HG02840 (cell line): ENCODE measurements around the gene EVPL.
"Not testable (repeated sequence)": the region's sequence is repeated elsewhere in the genome, so short reads cannot be mapped to it uniquely, and the experiment has no call there.

ENCODE experiments used
- ATAC-seq: cut with Tn5 transposase; IDR thresholded peaks from one replicate; pipeline ENCODE4 v1.9.1; 2021; ENCODE audit warnings: mild to moderate bottlenecking, moderate library complexity, moderate number of reproducible peaks; ENCODE audit not compliant: unreplicated experiment, low FRiP score

EVPL gene

GRCh38 chr17:76048711-76049110 lies 21.6 kb upstream of the EVPL start:
- ATAC-seq, result no peak

GRCh38 chr17:76048025-76048605 lies 21.0 kb upstream of the EVPL start:
- no peak for ATAC-seq

DNA sequence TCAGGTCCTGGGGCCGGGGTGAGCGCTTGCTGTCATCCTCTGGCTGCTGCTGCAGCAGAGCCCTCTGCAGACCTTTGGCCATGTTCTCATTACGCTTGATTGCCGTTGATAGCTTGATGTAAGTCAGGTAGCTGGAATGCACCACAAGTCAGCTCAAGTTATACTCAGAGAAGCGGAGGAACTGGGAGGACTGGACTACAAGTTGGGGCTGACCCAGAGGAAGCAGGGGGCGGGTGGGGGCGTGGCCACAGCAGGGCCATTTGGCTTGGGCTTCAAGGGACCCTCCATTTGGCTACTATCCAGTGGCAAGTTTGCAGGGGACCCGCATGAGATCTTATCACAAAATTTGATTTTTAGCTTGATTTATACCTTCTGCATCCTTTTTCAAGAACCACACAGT lies 19.0 kb upstream of the EVPL start:
- no peak for ATAC-seq

DNA sequence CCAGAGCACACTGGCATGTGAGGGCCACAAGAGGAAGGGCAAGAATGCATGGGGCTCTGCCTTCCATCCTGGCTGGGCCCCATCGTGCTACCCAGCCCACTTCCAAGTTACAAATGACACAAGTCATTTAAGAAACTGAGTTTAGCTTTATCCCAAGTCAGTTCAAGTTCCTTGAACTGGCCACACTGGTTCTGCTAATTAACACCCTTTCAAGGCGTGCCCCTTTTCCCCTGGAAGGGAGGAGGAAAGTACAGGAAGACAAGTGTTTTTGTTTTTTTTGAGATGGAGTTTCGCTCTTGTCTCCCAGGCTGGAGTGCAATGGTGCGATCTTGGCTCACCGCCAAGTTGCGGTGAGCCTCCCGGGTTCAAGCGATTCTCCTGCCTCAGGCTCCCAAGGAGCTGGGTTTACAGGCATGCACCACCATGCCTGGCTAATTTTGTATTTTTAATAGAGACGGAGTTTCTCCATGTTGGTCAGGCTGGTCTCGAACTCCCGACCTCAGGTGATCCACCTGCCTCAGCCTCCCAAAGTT lies 17.4 kb upstream of the EVPL start:
- ATAC-seq, result not testable (repeated sequence)

DNA sequence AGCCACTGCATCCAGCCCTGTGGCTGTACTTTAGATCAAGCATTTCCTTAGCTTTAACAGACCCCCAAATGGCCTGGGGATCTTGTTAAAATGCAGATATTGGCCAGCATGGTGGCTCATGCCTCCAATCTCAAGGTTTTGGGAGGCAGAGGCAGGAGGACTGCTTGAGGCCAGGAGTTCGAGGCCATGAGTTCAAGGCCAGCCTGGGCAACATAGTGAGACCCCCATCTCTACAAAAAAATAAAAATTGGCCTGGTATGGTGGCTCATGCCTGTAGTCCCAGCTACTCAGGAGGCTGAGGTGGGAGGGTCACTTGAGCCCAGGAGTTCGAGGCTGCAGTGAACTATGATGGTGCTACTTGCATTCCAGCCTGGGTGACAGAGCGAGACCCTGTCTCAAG lies 15.8 kb upstream of the EVPL start:
- ATAC-seq, result not testable (repeated sequence)

- ATAC-seq, result no peak
These were observed 13.3 kb upstream of the EVPL start for GRCh38 chr17:76040376-76040775.

GRCh38 chr17:76039121-76039520 lies 12.0 kb upstream of the EVPL start:
- no peak for ATAC-seq

DNA sequence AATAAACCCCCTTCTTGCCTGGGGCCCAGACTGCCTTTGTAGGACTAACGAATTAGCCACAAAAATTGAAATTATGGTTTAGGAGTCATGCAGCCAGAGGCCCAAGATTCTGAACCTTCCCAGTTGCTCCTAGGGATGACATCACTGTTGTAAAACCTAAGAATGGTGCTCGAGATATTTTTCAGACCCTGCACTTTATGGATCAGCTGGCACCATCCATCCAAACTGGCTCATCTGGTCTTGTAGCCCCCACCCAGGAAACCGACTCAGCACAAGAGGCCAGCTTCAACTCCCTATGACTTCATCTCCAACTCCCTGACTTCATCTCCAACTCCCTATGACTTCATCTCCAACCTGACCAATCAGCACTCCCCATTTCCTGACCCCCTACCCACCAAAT lies 10.9 kb upstream of the EVPL start:
- no peak for ATAC-seq

DNA sequence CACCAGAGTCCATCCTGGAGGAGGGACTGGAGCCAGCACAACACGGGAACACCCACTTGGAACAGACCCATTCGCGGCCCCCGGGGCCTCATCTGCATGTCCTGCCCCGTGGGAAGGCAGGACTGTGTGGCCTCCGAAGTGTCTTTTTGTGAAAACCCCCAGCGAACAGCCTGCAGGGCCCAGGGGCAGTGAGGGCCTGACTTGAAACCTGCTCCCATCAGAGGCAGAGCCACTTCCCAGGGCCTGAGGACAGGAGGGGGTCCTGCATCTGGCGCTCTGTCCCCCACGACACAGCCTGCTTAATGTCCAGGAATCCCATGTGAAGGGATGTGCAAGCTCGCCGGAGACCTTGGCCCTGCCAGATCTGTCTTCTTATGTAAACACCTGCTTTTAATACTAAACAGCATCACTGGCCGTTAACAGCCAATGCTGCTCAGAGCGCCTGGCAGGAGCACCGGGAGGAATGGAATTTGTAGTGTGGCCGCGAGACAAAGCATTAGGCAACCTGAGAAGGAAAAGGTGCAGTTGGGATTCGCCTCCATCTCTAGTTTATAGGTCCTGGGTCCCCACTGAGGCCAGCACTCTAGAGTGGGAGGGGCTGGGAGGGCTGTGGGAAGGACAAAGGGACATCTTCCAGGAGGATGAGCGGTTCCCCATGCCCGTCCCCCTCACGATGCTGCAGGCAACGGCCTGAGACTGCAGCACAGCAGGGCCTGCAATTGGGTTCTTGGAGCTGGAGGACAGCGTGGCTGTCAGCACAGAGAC lies 9.6 kb upstream of the EVPL start:
- no peak for ATAC-seq

GRCh38 chr17:76034428-76035350 lies 7.6 kb upstream of the EVPL start:
- ATAC-seq, result no peak

DNA sequence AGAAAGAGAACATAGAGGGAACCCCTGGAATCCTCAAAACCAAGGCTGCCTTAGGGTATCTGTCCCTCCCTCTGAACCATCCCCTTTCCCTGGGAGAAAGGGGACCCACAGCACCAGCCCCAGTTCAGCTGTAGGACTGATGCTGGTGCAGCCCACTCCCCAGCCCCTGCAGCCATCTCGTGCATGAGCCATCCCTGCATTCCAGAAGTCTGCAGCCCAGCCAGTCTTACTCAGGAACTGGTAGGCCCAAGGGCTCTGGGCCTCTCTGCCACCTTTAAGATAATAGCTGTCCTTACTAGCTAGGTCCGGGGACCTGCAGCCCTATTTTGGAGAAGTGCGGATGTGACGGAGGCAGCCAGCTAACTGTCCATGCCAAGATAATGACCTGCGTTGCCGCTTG lies 6.0 kb upstream of the EVPL start:
- ATAC-seq, result no peak

DNA sequence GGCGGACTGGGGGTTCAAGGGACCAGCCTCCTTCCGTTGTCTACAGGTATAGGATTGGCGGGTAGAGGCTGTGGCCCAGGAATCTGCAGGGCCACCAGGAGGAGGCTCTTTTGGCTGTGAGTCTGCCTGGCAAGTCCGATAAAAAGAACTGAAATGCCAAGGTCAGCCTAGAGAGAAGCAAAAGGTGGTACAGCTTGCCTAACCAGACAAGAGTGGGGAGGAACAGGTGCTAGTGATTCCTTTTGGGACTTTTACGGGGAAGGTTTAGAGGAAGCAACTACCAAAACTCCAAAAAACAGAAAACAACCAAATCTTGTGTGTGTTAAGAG lies 5.6 kb upstream of the EVPL start:
- ATAC-seq, result no peak

GRCh38 chr17:76032073-76032779 lies 5.1 kb upstream of the EVPL start:
- no peak for ATAC-seq

GRCh38 chr17:76026714-76027158 lies 370 bp downstream of the EVPL start:
- no peak for ATAC-seq

DNA sequence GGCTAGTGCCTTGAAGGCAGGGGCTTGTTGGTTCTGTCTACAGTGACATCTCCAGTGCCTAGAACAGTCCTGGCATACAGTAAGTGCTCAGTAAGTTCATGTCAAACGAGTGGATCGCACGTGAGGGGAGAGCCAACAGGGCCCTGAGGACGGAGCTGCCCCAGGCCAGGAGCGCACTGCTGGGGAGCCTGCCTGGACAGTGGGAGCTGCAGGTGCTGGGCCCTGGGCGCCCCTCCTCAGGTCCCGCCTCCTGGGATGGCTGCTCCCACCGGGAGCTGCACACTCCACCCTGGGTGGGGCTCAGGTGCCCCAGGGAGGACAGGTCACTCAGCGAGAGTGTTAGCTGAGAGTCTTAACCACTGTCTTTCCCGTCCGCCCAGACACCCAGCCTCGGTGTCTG lies 1.8 kb downstream of the EVPL start:
- no peak for ATAC-seq

GRCh38 chr17:76024353-76024752 lies 2.8 kb downstream of the EVPL start:
- ATAC-seq, result no peak

GRCh38 chr17:76023900-76024237 lies 3.2 kb downstream of the EVPL start:
- ATAC-seq, result no peak

- no peak for ATAC-seq
These were observed 3.9 kb downstream of the EVPL start for GRCh38 chr17:76022973-76023899.

- ATAC-seq, result no peak
These were observed 4.8 kb downstream of the EVPL start for GRCh38 chr17:76022285-76022684.
